B cell (primary cell): ENCODE results near the gene WDR35. TPM values are rescaled to one million over a fixed set of nuclear protein-coding genes. Genes with fewer than 3 reads are reported as not detected.

Experiments
- ATAC-seq: fragments of 200-7000 bp; cut with Tn5 transposase; one replicate; pipeline ENCODE4 v1.10.0; 2021; ENCODE audit warnings: low read depth, mild to moderate bottlenecking, moderate number of reproducible peaks, moderate library complexity
- CTCF ChIA-PET: fragments of 350-600 bp; sonication (Branson Sonifier 250); formaldehyde crosslinking; loops from one replicate; lab custom pipeline; 2021; ENCODE audit warnings: antibody characterized with exemption, inconsistent platforms; lab: Charles Lee
- POLR2A ChIA-PET: fragments of 350-600 bp; sonication (Branson Sonifier 250); formaldehyde crosslinking; loops from one replicate; lab custom pipeline; 2021; ENCODE audit warnings: antibody characterized with exemption; lab: Charles Lee
- DNase-seq: peaks from one replicate; pipeline ENCODE4 v3.0.0; 2013
- H2AFZ ChIP-seq: 2 replicates; pipeline ENCODE4 v1.6.1; 2012; ENCODE audit warnings: mild to moderate bottlenecking, low read depth, low read length; ENCODE audit not compliant: insufficient read depth, poor library complexity, severe bottlenecking
- H3K27ac ChIP-seq, 2 donors: 1 replicate in 1 of 2; 2 replicates in 1 of 2; pipeline ENCODE4 v1.5.1; 2012 to 2013; ENCODE audit warnings: low read length in 2 of 2, mild to moderate bottlenecking in 2 of 2, moderate library complexity in 1 of 2
- H3K27me3 ChIP-seq, 4 experiments: fragments of 200-600 bp in 1 of 4; sonication (generic) in 1 of 4; replicated peaks in 1 of 4; 1 replicate in 2 of 4; 2 replicates in 2 of 4; pipeline versions ENCODE4 v1.6.1 to v1.7.0; 2013 to 2016; ENCODE audit warnings: low read length in 3 of 4, mild to moderate bottlenecking in 2 of 4, mixed read lengths in 1 of 4, moderate library complexity in 1 of 4; ENCODE audit not compliant: insufficient read depth in 4 of 4, control insufficient read depth in 3 of 4; ENCODE audit errors: control extremely low read depth in 1 of 4
- H3K36me3 ChIP-seq, 2 experiments: replicated peaks in 1 of 2; 1 replicate in 1 of 2; 2 replicates in 1 of 2; pipeline versions ENCODE4 v1.6.1 to v1.7.1; 2013; ENCODE audit warnings: low read length in 1 of 2; ENCODE audit not compliant: insufficient read depth in 2 of 2, control insufficient read depth in 1 of 2; ENCODE audit errors: control extremely low read depth in 1 of 2, extremely low read depth in 1 of 2
- H3K4me1 ChIP-seq, 2 donors: fragments of 200-600 bp in 1 of 2; sonication (generic) in 1 of 2; 1 replicate in 1 of 2; 2 replicates in 1 of 2; pipeline versions ENCODE4 v1.5.1 to v1.6.1; 2013 to 2017; ENCODE audit warnings: low read length in 2 of 2; ENCODE audit not compliant: control insufficient read depth in 2 of 2, insufficient read depth in 2 of 2
- H3K4me2 ChIP-seq: replicated peaks from 2 replicates; pipeline ENCODE3; 2012; ENCODE audit warnings: mild to moderate bottlenecking, low read depth, low read length; ENCODE audit not compliant: poor library complexity, severe bottlenecking
- H3K4me3 ChIP-seq, 5 experiments: fragments of 200-600 bp in 1 of 5; sonication (generic) in 1 of 5; 1 replicate in 3 of 5; 2 replicates in 2 of 5; pipeline versions ENCODE4 v1.5.1 to v1.7.0; 2011 to 2016; ENCODE audit warnings: low read length in 4 of 5, mild to moderate bottlenecking in 4 of 5, low read depth in 2 of 5, control low read depth in 1 of 5, moderate library complexity in 1 of 5; ENCODE audit not compliant: insufficient read depth in 1 of 5; ENCODE audit errors: control extremely low read depth in 1 of 5, extremely low read depth in 1 of 5
- H3K79me2 ChIP-seq: fragments of 200-600 bp; sonication (generic); one replicate; pipeline ENCODE4 v1.6.0; 2016; ENCODE audit warnings: low read length; ENCODE audit not compliant: control insufficient read depth, insufficient read depth
- H3K9ac ChIP-seq: fragments of 200-600 bp; sonication (generic); 2 replicates; pipeline ENCODE4 v1.6.1; 2017; ENCODE audit warnings: mild to moderate bottlenecking, low read length, moderate library complexity
- H3K9me3 ChIP-seq, 3 donors: one replicate each; pipeline versions ENCODE4 v1.6.1 to v1.7.1; 2013; ENCODE audit warnings: low read length in 2 of 3; ENCODE audit not compliant: control insufficient read depth in 2 of 3, insufficient read depth in 1 of 3; ENCODE audit errors: control extremely low read depth in 1 of 3
- H4K20me1 ChIP-seq: 2 replicates; pipeline ENCODE4 v1.6.0; 2012; ENCODE audit warnings: mild to moderate bottlenecking, low read length; ENCODE audit not compliant: insufficient read depth, control insufficient read depth, poor library complexity, severe bottlenecking
- H3K27ac Mint-ChIP-seq: one replicate; pipeline ENCODE4 v1.8.0; 2021; ENCODE audit warnings: mixed read lengths
- H3K27me3 Mint-ChIP-seq: one replicate; pipeline ENCODE4 v1.8.0; 2021; ENCODE audit warnings: mixed read lengths
- H3K4me1 Mint-ChIP-seq: one replicate; pipeline ENCODE4 v1.8.0; 2021; ENCODE audit warnings: mixed read lengths
- H3K4me3 Mint-ChIP-seq: one replicate; pipeline ENCODE4 v1.8.0; 2021; ENCODE audit warnings: mixed read lengths
- H3K9me3 Mint-ChIP-seq: one replicate; pipeline ENCODE4 v1.8.0; 2022; ENCODE audit warnings: mixed read lengths; ENCODE audit not compliant: insufficient read depth
- CTCF ChIP-seq: fragments of 200-600 bp; IDR thresholded peaks from one replicate; pipeline ENCODE4 v1.8.0; 2022; ENCODE audit warnings: antibody characterized with exemption, mild to moderate bottlenecking
- EZH2 ChIP-seq: IDR thresholded peaks from 2 replicates; pipeline ENCODE4 v1.6.1; 2012; ENCODE audit warnings: borderline replicate concordance, low read depth, mild to moderate bottlenecking, moderate library complexity, low read length; ENCODE audit not compliant: insufficient read depth, poor library complexity, severe bottlenecking
- whole genome bisulfite sequencing: methylation state at CpG from one replicate; pipeline ENCODE4 v1.1.5; 2013; ENCODE audit warnings: missing lambda C conversion rate; ENCODE audit not compliant: insufficient coverage; 5-methylcytosine and 5-hydroxymethylcytosine counted together
- intact Hi-C: fragments of 100-400 bp; cut with micrococcal nuclease; formaldehyde crosslinking; loops from one replicate; pipeline ENCODE4 v1.10.0; 2022
- polyA plus RNA-seq: library from polyadenylated mRNA; depleted of rRNA; stranded (reverse); fragments of >200 nt; gene quantifications from 2 replicates; pipeline ENCODE4 v1.2.3, GENCODE V29; 2012
- total RNA-seq, 2 donors: library from RNA; stranded (reverse); fragments of 120-200 nt in 1 of 2; gene quantifications; 1 replicate in 1 of 2; 2 replicates in 1 of 2; pipeline versions ENCODE4 v1.2.3 to v1.2.4, GENCODE V29; 2013 to 2022

Gene WDR35
- total and polyA plus RNA-seq, 2 donors (not counting 1 experiment from before 2014, with no cell fraction given) = 2.4 to 9.4 TPM

GRCh38 chr2:19874726-19875125 is 115.2 kb downstream of the WDR35 start:
- Mint-ChIP-seq H3K4me1 (peaks cover 6% of the 10 kb centered on the region), H3K27ac (no peak overlapping the region), H3K9me3 (no peaks in the 10 kb centered on the region), H3K4me3 (no peak overlapping the region), H3K27me3 (no peaks in the 10 kb centered on the region)
- 100% methylated on average over 3 of the region's 3 CpGs for WGBS
- Histone ChIP-seq H2AFZ (no peak overlapping the region), H3K4me2 (no peak overlapping the region), H3K4me3 (no peak overlapping the region), H4K20me1 (no peaks in the 10 kb centered on the region), H3K9me3 (no peaks in the 10 kb centered on the region), H3K27me3 (no peaks in the 10 kb centered on the region), H3K36me3 (peaks cover 0 to 5% of the 10 kb centered on the region in 2 experiments), H3K4me1 (peaks cover 0 to 1% of the 10 kb centered on the region in 2 donors), H3K27ac (no peak overlapping the region), H3K9ac (no peak overlapping the region), H3K79me2 (no peaks in the 10 kb centered on the region)
- no peak for DNase-seq
- ChIA-PET CTCF (interaction anchor here (4.8 kb wide), 1 partner anchor 12 kb away, joined by 30 read pairs; no protein-coding TSS in a partner anchor), POLR2A (no interaction called here)
- no peak for TF ChIP-seq CTCF
- TF ChIP-seq EZH2 = no peak
- intact Hi-C loops = no loop called here
- ATAC-seq = no peak

GRCh38 chr2:19873014-19873413 is 116.9 kb downstream of the WDR35 start:
- TF ChIP-seq EZH2 (no peak), CTCF (no peak)
- H3K27me3 Mint-ChIP-seq = no peaks in the 10 kb centered on the region
- no peak overlapping the region for H3K4me3 ChIP-seq
- POLR2A ChIA-PET = no interaction called here
- H3K79me2 ChIP-seq = no peaks in the 10 kb centered on the region
- H4K20me1 ChIP-seq = no peaks in the 10 kb centered on the region
- no peak overlapping the region for H3K4me2 ChIP-seq
- no peak overlapping the region for H2AFZ ChIP-seq
- CTCF ChIA-PET = interaction anchor here (1.0 to 4.8 kb wide), 2 partner anchors 10 to 1352 kb away, joined by 4 to 30 read pairs; no protein-coding TSS in a partner anchor
- H3K9me3 ChIP-seq = no peaks in the 10 kb centered on the region
- ATAC-seq = no peak
- intact Hi-C loops = no loop called here
- peaks cover 0 to 5% of the 10 kb centered on the region in 2 experiments for H3K36me3 ChIP-seq
- no peak for DNase-seq
- H3K9me3 Mint-ChIP-seq = no peaks in the 10 kb centered on the region
- no peak overlapping the region for H3K27ac Mint-ChIP-seq
- H3K4me1 Mint-ChIP-seq = peaks cover 21% of the 10 kb centered on the region
- no peak overlapping the region for H3K9ac ChIP-seq
- WGBS = 84% methylated on average over 4 of the region's 5 CpGs
- H3K4me1 ChIP-seq = peaks cover 6 to 16% of the 10 kb centered on the region in 2 donors
- H3K4me3 Mint-ChIP-seq = no peak overlapping the region
- no peaks in the 10 kb centered on the region for H3K27me3 ChIP-seq
- H3K27ac ChIP-seq = no peak overlapping the region
